Vagina (tissue), 2 donors: ENCODE data around the gene TBL1XR1.

Experiments used
- CTCF ChIP-seq, 3 experiments: fragments of 450-650 bp in 2 of 3; fragments of 200-600 bp in 1 of 3; sonication (generic) in 1 of 3; IDR thresholded peaks; one replicate each; pipeline ENCODE4 v1.5.1; 2017 to 2019; ENCODE audit warnings: antibody characterized with exemption in 3 of 3, mild to moderate bottlenecking in 2 of 3, moderate library complexity in 2 of 3
- POLR2AphosphoS5 ChIP-seq, 2 donors: sonication (generic); formaldehyde crosslinking; IDR thresholded peaks; one replicate each; pipeline ENCODE4 v1.9.0; 2017; ENCODE audit warnings: antibody characterized with exemption in 2 of 2, mild to moderate bottlenecking in 2 of 2, low read depth in 1 of 2; ENCODE audit not compliant: insufficient read depth in 1 of 2

DNA sequence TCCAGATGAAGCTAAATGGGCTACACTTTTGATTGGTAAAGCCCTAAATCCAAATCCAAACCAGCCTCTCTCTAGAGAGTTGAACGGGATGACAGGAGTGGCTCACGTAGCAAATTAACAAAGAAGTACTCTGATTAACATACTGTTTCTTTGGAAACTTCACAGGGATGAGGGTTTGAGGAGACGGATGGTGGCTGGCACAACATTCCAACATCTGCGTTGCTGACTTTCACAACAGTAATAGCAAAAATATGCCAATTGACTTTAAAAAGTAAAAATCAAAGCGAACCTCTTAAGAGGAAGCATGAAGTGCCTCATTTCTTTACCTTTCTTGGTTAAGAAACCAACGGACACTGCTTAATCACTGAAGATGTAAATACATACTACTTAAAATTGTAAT lies 181.4 kb downstream of the TBL1XR1 start:
- TF ChIP-seq CTCF (IDR thresholded peaks at IDR 0.05) (no peak), POLR2AphosphoS5 (IDR thresholded peaks at IDR 0.05; ENCODE audit: insufficient read depth in 1 of 2, low read depth in 1 of 2) (no peak)
